HEK293T (cell line): ENCODE measurements around the gene DYNLRB1.
"Not testable (repeated sequence)": the region's sequence is repeated elsewhere in the genome, so short reads cannot be mapped to it uniquely, and the experiment has no call there.

Source experiments
- CTCF ChIA-PET: fragments of 350-600 bp; formaldehyde crosslinking; extraction: SDS; loops from one replicate; lab custom pipeline; 2021; ENCODE audit warnings: antibody characterized with exemption, inconsistent platforms; lab: Yijun Ruan, JAX
- POLR2A ChIA-PET: fragments of 350-600 bp; formaldehyde crosslinking; extraction: SDS; loops from one replicate; lab custom pipeline; 2020; ENCODE audit warnings: antibody characterized with exemption, inconsistent platforms; lab: Yijun Ruan, JAX
- DNase-seq: peaks from one replicate; pipeline ENCODE4 v3.0.0; 2012; ENCODE audit warnings: mixed read lengths; ENCODE audit errors: extremely low spot score
- ARNT ChIP-seq: fragments of 450-650 bp; IDR thresholded peaks from 2 replicates; pipeline ENCODE4 v1.6.1; 2017; ENCODE audit warnings: mild to moderate bottlenecking
- BHLHE40 ChIP-seq: fragments of 450-650 bp; IDR thresholded peaks from 2 replicates; pipeline ENCODE4 v1.6.1; 2016; ENCODE audit warnings: mild to moderate bottlenecking, moderate library complexity, borderline replicate concordance
- CTBP1 ChIP-seq: fragments of 450-650 bp; IDR thresholded peaks from 2 replicates; pipeline ENCODE4 v1.6.1; 2016; ENCODE audit warnings: borderline replicate concordance
- ELF4 ChIP-seq: fragments of 450-650 bp; IDR thresholded peaks from 2 replicates; pipeline ENCODE4 v1.6.1; 2017; ENCODE audit warnings: antibody characterized with exemption
- FOXA1 ChIP-seq: fragments of 450-650 bp; IDR thresholded peaks from 2 replicates; pipeline ENCODE4 v1.6.1; 2016; ENCODE audit warnings: mild to moderate bottlenecking
- FOXK2 ChIP-seq: fragments of 450-650 bp; IDR thresholded peaks from 2 replicates; pipeline ENCODE4 v1.6.1; 2016; ENCODE audit warnings: mild to moderate bottlenecking
- FOXM1 ChIP-seq: fragments of 450-650 bp; IDR thresholded peaks from 2 replicates; pipeline ENCODE4 v1.6.1; 2017; ENCODE audit warnings: mild to moderate bottlenecking, borderline replicate concordance
- HDGF ChIP-seq: fragments of 450-650 bp; IDR thresholded peaks from 2 replicates; pipeline ENCODE4 v1.6.1; 2017; ENCODE audit warnings: antibody characterized with exemption, borderline replicate concordance
- L3MBTL2 ChIP-seq: fragments of 450-650 bp; conservative IDR thresholded peaks from 2 replicates; pipeline ENCODE4 v1.6.1; 2016; ENCODE audit warnings: mild to moderate bottlenecking
- LEF1 ChIP-seq: fragments of 450-650 bp; IDR thresholded peaks from 2 replicates; pipeline ENCODE4 v1.6.1; 2017; ENCODE audit warnings: mild to moderate bottlenecking, borderline replicate concordance
- NFRKB ChIP-seq: fragments of 450-650 bp; IDR thresholded peaks from 2 replicates; pipeline ENCODE4 v1.6.1; 2016; ENCODE audit warnings: mild to moderate bottlenecking, moderate library complexity
- SP1 ChIP-seq: fragments of 450-650 bp; IDR thresholded peaks from 2 replicates; pipeline ENCODE4 v1.6.1; 2017
- SUZ12 ChIP-seq: fragments of 450-650 bp; IDR thresholded peaks from 2 replicates; pipeline ENCODE4 v1.6.1; 2016; ENCODE audit warnings: mild to moderate bottlenecking
- TARDBP ChIP-seq: fragments of 450-650 bp; IDR thresholded peaks from 2 replicates; pipeline ENCODE4 v1.6.1; 2016
- ZNF384 ChIP-seq: fragments of 450-650 bp; IDR thresholded peaks from 2 replicates; pipeline ENCODE4 v1.6.1; 2016
- TF ChIP-seq, protein P1 (sequence below): fragments of 450-650 bp; IDR thresholded peaks from 2 replicates; pipeline ENCODE4 v1.6.1; 2016

Gene DYNLRB1

DNA sequence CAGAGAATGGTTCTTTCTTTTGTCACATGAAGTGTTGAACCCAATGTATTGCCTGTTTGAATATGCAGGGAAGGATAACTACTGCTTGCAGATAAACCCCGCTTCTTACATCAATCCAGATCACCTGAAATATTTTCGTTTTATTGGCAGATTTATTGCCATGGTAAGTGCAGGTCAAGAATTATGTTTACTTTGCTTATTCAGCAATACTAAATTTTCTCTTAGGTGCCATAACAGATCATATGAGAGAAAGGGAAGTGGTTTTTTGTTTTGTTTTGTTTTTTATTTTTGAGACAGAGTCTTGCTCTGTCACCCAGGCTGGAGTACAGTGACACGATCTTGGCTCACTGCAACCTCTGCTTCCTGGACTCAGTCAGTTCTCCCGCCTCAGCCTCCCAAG, 36.6 kb upstream of the DYNLRB1 start:
- TF ChIP-seq LEF1 (no peak), FOXM1 (no peak), FOXA1 (no peak), HDGF (no peak), NFRKB (no peak), SP1 (no peak), SUZ12 (no peak)
- ChIA-PET CTCF (no interaction called here), POLR2A (interaction anchor here (0.6 kb wide), 1 partner anchor 309 kb away, joined by 4 read pairs; no protein-coding TSS in a partner anchor)
- no peak for DNase-seq

DNA sequence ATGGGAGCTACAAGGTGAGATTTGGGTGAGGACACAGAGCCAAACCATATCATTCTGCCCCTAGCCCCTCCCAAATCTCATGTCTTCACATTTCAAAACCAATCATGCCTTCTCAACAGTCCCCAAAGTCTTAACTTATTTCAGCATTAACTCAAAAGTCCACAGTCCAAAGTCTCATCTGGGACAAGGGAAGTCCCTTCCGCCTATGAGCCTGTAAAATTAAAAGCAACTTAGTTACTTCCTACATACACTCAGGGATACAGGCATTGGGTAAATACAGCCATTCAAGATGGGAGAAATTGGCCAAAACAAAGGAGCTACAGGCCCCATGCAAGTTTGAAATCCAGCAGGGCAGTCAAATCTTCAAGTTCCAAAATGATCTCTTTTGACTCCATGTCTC, 34.1 kb upstream of the DYNLRB1 start:
- DNase-seq, POLR2A ChIA-PET, CTCF ChIA-PET: not testable (repeated sequence)

DNA sequence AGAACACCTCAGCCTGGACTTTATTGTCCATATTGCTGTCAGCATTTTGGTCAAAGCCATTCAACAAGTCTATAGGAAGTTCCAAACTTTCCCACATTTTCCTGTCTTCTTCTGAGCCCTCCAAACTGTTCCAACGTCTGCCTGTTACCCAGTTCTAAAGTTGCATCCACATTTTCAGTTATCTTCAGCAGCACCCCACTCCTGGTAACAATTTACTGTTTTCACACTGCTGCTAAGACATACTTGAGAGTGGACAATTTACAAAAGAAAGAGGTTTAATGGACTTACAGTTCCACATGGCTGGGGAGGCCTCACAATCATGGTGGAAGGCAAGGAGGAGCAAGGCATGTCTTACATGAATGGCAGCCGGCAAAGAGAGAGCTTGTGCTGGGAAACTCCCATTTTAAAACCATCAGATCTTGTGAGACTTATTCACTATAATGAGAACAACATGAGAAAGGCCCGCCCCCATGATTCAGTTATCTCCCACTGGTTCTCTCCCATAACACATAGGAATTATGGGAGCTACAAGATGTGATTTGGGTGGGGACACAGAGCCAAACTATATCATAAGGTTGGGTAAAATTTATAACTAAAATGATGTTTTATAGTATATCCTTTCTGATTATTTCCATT, 32.5 kb upstream of the DYNLRB1 start:
- DNase-seq, CTCF ChIA-PET, POLR2A ChIA-PET: not testable (repeated sequence)

- TF ChIP-seq L3MBTL2 (no peak), SP1 (no peak), LEF1 (no peak), ELF4 (no peak), HDGF (no peak), TARDBP (no peak), FOXM1 (no peak), ARNT (no peak), FOXA1 (no peak), FOXK2 (no peak), ZNF384 (no peak), CTBP1 (no peak), NFRKB (no peak), SUZ12 (no peak), BHLHE40 (no peak)
- TF ChIP-seq, protein P1, sequence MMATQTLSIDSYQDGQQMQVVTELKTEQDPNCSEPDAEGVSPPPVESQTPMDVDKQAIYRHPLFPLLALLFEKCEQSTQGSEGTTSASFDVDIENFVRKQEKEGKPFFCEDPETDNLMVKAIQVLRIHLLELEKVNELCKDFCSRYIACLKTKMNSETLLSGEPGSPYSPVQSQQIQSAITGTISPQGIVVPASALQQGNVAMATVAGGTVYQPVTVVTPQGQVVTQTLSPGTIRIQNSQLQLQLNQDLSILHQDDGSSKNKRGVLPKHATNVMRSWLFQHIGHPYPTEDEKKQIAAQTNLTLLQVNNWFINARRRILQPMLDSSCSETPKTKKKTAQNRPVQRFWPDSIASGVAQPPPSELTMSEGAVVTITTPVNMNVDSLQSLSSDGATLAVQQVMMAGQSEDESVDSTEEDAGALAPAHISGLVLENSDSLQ, result no peak
- CTCF ChIA-PET, result interaction anchor here (0.6 to 1.3 kb wide), 3 partner anchors 48 to 172 kb away, joined by 3 to 4 read pairs (median 3); no protein-coding TSS in a partner anchor
- POLR2A ChIA-PET, result no interaction called here
- DNase-seq, result no peak
Observed at GRCh38 chr20:34485068-34485634, 31.1 kb upstream of the DYNLRB1 start.

- ChIA-PET POLR2A (interaction anchor here (0.6 to 1.2 kb wide), 2 partner anchors 24 to 25 kb away, joined by 3 to 4 read pairs; partner anchors contain the start of gene DYNLRB1), CTCF (no interaction called here)
- TF ChIP-seq CTBP1 (no peak), SP1 (no peak), LEF1 (no peak), ZNF384 (no peak), FOXK2 (no peak), ARNT (no peak), HDGF (no peak), FOXA1 (no peak), BHLHE40 (no peak), SUZ12 (no peak)
- DNase-seq, result no peak
Observed at GRCh38 chr20:34491226-34491931, 24.8 kb upstream of the DYNLRB1 start.

DNA sequence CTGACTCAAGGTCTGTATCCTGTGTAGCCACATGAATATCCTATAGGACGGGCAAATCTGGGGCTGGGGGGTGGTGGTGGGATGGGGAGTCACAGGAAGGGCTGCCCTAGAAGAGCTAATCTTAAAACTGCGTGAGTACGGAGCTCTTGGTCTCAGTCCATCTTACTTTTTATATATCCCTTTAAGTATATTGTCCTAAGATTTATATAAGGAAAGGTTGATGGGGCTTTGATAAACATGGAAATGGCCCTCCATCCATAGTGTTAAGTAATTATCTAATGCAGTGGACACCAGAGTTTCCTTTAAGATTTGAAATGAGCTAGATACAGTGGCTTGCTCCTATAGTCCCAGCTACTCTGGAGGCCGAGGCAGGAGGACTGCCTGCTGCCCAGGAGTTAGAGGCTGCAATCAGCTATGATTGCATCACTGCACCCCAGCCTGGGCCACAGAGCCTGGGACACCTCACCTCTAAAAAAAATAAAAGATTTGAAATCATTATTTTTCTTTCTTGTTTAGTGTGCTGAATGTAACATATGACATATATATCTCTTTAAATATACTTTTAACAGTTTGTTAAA, 24.2 kb upstream of the DYNLRB1 start:
- ChIA-PET POLR2A (interaction anchor here (0.6 to 1.2 kb wide), 2 partner anchors 23 to 25 kb away, joined by 3 to 4 read pairs; partner anchors contain the start of gene DYNLRB1), CTCF (interaction anchor here (0.6 kb wide), 1 partner anchor 62 kb away, joined by 4 read pairs; no protein-coding TSS in a partner anchor)
- TF ChIP-seq, protein P1, result no peak
- TF ChIP-seq FOXA1 (no peak), CTBP1 (no peak), HDGF (no peak), ELF4 (no peak), TARDBP (no peak), SP1 (no peak)
- DNase-seq, result no peak

GRCh38 chr20:34493646-34494045, 22.6 kb upstream of the DYNLRB1 start:
- TF ChIP-seq ZNF384, result no peak
- no peak for TF ChIP-seq FOXA1
- TF ChIP-seq FOXK2, result no peak
- TF ChIP-seq ARNT, result no peak
- TF ChIP-seq ELF4, result no peak
- TF ChIP-seq, protein P1, result no peak
- ChIA-PET CTCF (no interaction called here), POLR2A (no interaction called here)
- no peak for DNase-seq
